OCI-LY7 (cell line): ENCODE results near the gene SARDH. TPM values are rescaled to one million over a fixed set of nuclear protein-coding genes. Genes with fewer than 3 reads are reported as not detected.

Experiments
- BruUV-seq: library from RNA; stranded (reverse); fragments of 400-500 nt; replicated peaks from 2 replicates; lab custom pipeline; 2021; lab: Mats Ljungman, UMichigan
- CTCF ChIA-PET: fragments of 300-600 bp; sonication (Branson Sonifier 250); formaldehyde crosslinking; loops from one replicate; lab custom pipeline; 2022; ENCODE audit warnings: antibody characterized with exemption; ENCODE audit not compliant: unreplicated experiment; lab: Charles Lee
- POLR2A ChIA-PET: fragments of 300-600 bp; sonication (Branson Sonifier 250); formaldehyde crosslinking; loops from one replicate; lab custom pipeline; 2022; ENCODE audit warnings: antibody characterized with exemption; lab: Charles Lee
- DNase-seq: peaks from one replicate; pipeline ENCODE4 v3.0.0-alpha.2; 2015; ENCODE audit warnings: low spot score
- H2AFZ ChIP-seq: fragments of 200-600 bp; sonication (generic), shearing (Covaris generic); 2 replicates; pipeline ENCODE4 v1.6.1; 2014; ENCODE audit warnings: mild to moderate bottlenecking, antibody characterized with exemption, low read length, moderate library complexity
- H3K27ac ChIP-seq: fragments of 200-600 bp; sonication (generic); 2 replicates; pipeline ENCODE4 v1.5.1; 2014; ENCODE audit warnings: mixed run types, low read depth, mild to moderate bottlenecking, moderate library complexity, low read length, inconsistent platforms; ENCODE audit not compliant: poor library complexity, severe bottlenecking
- H3K36me3 ChIP-seq: fragments of 200-600 bp; sonication (generic); 2 replicates; pipeline ENCODE4 v1.6.1; 2014; ENCODE audit warnings: mild to moderate bottlenecking, antibody characterized with exemption, low read length, moderate library complexity, mixed read lengths; ENCODE audit not compliant: insufficient read depth
- H3K4me1 ChIP-seq: fragments of 200-600 bp; sonication (generic); 2 replicates; pipeline ENCODE4 v1.5.1; 2014; ENCODE audit warnings: mild to moderate bottlenecking, low read length; ENCODE audit not compliant: insufficient read depth, poor library complexity, severe bottlenecking
- H3K4me2 ChIP-seq: fragments of 200-600 bp; sonication (generic); 2 replicates; pipeline ENCODE4 v1.6.1; 2014; ENCODE audit warnings: mild to moderate bottlenecking, low read length
- H3K4me3 ChIP-seq: fragments of 200-600 bp; sonication (generic); 2 replicates; pipeline ENCODE4 v1.5.1; 2014; ENCODE audit warnings: mild to moderate bottlenecking, low read depth, low read length; ENCODE audit not compliant: poor library complexity, severe bottlenecking
- H3K79me2 ChIP-seq: fragments of 200-600 bp; sonication (generic); 2 replicates; pipeline ENCODE4 v1.6.1; 2016; ENCODE audit warnings: low read depth, mild to moderate bottlenecking, low read length, moderate library complexity, mixed read lengths; ENCODE audit not compliant: insufficient read depth
- H3K9me2 ChIP-seq: fragments of 200-600 bp; sonication (generic); 2 replicates; pipeline ENCODE4 v1.6.1; 2016; ENCODE audit warnings: mild to moderate bottlenecking, low read length, mixed read lengths; ENCODE audit not compliant: insufficient read depth
- H3K9me3 ChIP-seq: fragments of 200-600 bp; sonication (generic); 2 replicates; pipeline ENCODE4 v1.6.1; 2014; ENCODE audit warnings: mild to moderate bottlenecking, mixed run types, low read length, mixed read lengths
- H4K20me1 ChIP-seq: fragments of 200-600 bp; sonication (generic); 2 replicates; pipeline ENCODE4 v1.6.1; 2014; ENCODE audit warnings: mild to moderate bottlenecking, antibody characterized with exemption, low read length, moderate library complexity, mixed read lengths; ENCODE audit not compliant: insufficient read depth
- CTCF ChIP-seq: fragments of 200-600 bp; sonication (generic); conservative IDR thresholded peaks from 2 replicates; pipeline ENCODE4 v1.5.1; 2014; ENCODE audit warnings: mild to moderate bottlenecking, antibody characterized with exemption, low read length, moderate library complexity, mixed read lengths
- EZH2phosphoT487 ChIP-seq: fragments of 200-600 bp; sonication (generic); IDR thresholded peaks from 2 replicates; pipeline ENCODE4 v1.6.1; 2018; ENCODE audit warnings: low read depth, borderline replicate concordance, mild to moderate bottlenecking, mixed run types, antibody characterized with exemption, low read length, moderate library complexity, mixed read lengths
- intact Hi-C: fragments of 100-400 bp; cut with micrococcal nuclease; formaldehyde crosslinking; loops from one replicate; pipeline ENCODE4 v1.10.0; 2022; ENCODE audit not compliant: unreplicated experiment
- total RNA-seq, 2 experiments: library from RNA; depleted of rRNA in 1 of 2; stranded (reverse); fragments of >200 nt in 1 of 2; shearing (Covaris generic) in 1 of 2; gene quantifications; 2 replicates each; pipeline ENCODE4 v1.2.3, GENCODE V29; 2014 to 2022

SARDH gene
- total RNA-seq, 2 experiments from 2014 or later, result 42.8 to 60.8 TPM

DNA sequence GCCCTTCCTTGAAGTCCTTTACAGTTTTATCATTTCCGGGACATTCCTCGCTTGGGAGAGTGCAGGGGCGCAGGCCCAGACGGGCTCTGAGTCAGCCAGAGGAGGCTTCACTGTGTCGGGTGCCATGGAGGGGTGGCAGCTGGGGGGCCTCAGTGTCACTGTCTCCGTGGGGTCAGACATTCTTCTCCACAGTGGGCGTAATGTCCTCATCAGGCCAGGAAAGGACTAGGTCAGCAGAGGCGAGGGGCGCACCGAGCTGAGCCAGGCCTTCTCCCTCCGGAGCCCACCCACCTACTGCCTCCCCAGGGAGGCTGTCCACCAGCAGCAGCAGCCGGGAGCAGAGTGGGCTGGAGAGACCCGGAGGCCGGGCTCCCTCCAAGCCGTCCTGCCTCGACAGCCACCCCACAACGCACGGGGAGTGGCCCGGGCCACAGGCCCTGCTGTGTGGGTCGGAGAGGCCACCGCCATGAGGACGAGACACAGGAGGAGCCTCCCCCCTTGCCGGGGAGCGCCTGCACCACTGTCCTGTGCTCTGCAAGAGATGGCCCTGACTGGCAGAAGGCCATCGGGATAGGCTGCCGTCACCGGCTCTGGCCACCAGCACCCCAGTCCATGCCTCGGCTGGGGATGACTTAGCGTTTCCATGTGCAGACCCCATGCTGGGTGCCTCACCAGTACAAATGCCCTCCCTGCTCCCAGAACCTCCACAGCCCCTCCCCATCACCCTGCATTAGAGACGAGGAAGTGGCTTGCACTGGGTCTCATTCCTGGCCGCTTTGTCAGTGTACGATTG, 26.5 kb downstream of the SARDH start:
- Histone ChIP-seq H3K27ac (no peak overlapping the region), H3K4me2 (no peak overlapping the region), H3K4me3 (no peak overlapping the region), H3K9me3 (no peaks in the 10 kb centered on the region), H3K36me3 (no peaks in the 10 kb centered on the region), H3K79me2 (no peaks in the 10 kb centered on the region), H3K9me2 (no peaks in the 10 kb centered on the region), H3K4me1 (peaks cover 60% of the 10 kb centered on the region), H2AFZ (no peak overlapping the region), H4K20me1 (no peaks in the 10 kb centered on the region)
- ChIA-PET POLR2A (no interaction called here), CTCF (no interaction called here)
- DNase-seq, result no peak
- intact Hi-C loops, result no loop called here
- BruUV-seq, result no TSS peak
- TF ChIP-seq CTCF (no peak), EZH2phosphoT487 (no peak)

DNA sequence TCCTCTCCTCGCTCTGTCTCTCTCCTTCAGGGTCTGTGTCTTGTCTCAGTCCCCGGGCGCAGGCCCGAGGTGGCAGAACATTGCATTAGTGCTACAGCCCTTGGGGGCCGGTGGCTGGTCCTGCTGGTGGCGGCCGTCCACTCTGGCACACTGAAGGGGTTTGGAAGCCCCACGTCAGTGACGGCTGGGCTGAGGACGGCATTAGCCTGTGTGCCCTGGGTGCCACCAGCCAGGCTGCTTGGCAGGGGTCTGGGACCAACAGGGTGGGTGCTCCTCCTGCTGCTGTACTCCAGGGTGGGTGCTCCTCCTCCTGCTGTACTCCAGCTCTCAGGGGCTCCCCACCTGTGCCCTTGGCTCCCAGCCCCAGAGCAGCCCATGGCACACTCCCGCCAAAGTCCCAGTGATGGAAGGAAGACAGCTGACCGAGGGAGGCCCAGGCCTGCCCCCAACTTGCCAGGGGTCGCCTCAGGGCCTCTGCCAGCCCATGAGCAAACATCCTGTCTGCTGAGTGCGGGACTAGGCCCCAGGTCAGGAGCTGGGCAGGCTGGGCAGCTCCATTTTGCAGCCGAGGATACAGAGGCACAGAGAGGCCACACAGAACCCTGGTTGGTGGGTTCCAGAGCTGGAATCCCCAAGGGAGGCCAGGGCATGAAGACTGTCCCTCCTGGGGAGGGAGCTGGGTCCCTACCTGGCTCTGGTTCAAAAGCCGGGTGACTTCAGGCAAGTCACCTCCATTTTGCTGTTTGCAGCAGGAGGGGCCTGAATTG, 27.3 kb downstream of the SARDH start:
- ChIA-PET POLR2A (no interaction called here), CTCF (no interaction called here)
- no peak for DNase-seq
- H3K9me3 ChIP-seq, result no peaks in the 10 kb centered on the region
- peaks cover 2% of the 10 kb centered on the region; the same call in 1 of the 2 replicates for H3K36me3 ChIP-seq
- no TSS peak for BruUV-seq
- intact Hi-C loops, result no loop called here
- H3K27ac ChIP-seq, result no peak overlapping the region
- no peak overlapping the region for H3K4me2 ChIP-seq
- TF ChIP-seq CTCF (no peak), EZH2phosphoT487 (no peak)
- no peak overlapping the region for H2AFZ ChIP-seq
- no peaks in the 10 kb centered on the region for H4K20me1 ChIP-seq
- H3K79me2 ChIP-seq, result no peaks in the 10 kb centered on the region
- H3K4me1 ChIP-seq, result peaks cover 68% of the 10 kb centered on the region
- H3K4me3 ChIP-seq, result no peak overlapping the region
- no peaks in the 10 kb centered on the region for H3K9me2 ChIP-seq
